Testis (tissue), 3 donors: ENCODE data around the gene FHOD1. TPM values are rescaled to one million over a fixed set of nuclear protein-coding genes. Genes with fewer than 3 reads are reported as not detected.

Experiments
- DNase-seq: peaks from one replicate; pipeline ENCODE4 v3.0.0-alpha.2; 2019
- H3K27ac ChIP-seq, 2 donors: fragments of 200-600 bp; sonication (generic); one replicate each; pipeline ENCODE4 v1.5.1; 2019
- H3K27me3 ChIP-seq: fragments of 200-600 bp; sonication (generic); one replicate; pipeline ENCODE4 v1.5.1; 2019
- H3K36me3 ChIP-seq: fragments of 200-600 bp; sonication (generic); one replicate; pipeline ENCODE4 v1.5.1; 2017; ENCODE audit warnings: low read depth; ENCODE audit errors: missing control alignments
- H3K4me1 ChIP-seq: fragments of 200-600 bp; sonication (generic); one replicate; pipeline ENCODE4 v1.5.1; 2019
- H3K4me3 ChIP-seq, 2 donors: fragments of 200-600 bp; sonication (generic); one replicate each; pipeline ENCODE4 v1.5.1; 2017 to 2019
- H3K9me3 ChIP-seq: fragments of 200-600 bp; sonication (generic); one replicate; pipeline ENCODE4 v1.5.1; 2017
- POLR2A ChIP-seq: fragments of 450-650 bp; IDR thresholded peaks from one replicate; pipeline ENCODE4 v1.6.1; 2017; ENCODE audit warnings: antibody characterized with exemption, mild to moderate bottlenecking, moderate library complexity
- WGBS, 2 donors: methylation state at CpG; one replicate each; pipeline ENCODE4 v1.1.5; 2018; 5-methylcytosine and 5-hydroxymethylcytosine counted together
- intact Hi-C: fragments of 100-400 bp; cut with DNase I; formaldehyde crosslinking; loops from one replicate; pipeline ENCODE4 v1.15.1; 2023; ENCODE audit warnings: low total_unique reads
- polyA plus RNA-seq: library from polyadenylated mRNA; stranded (reverse); fragments of 350-450 nt; fragmentation: Illumina TruSeq; extraction: RNeasy Lipid Tissue Mini Kit (QIAGEN cat#74804); gene quantifications from one replicate; pipeline ENCODE4 v1.2.3, GENCODE V29; 2014; ENCODE audit warnings: low read depth, low replicate concordance; ENCODE audit not compliant: insufficient read depth
- total RNA-seq, 2 donors: library from RNA; depleted of rRNA; stranded (reverse); fragments of >200 nt; gene quantifications; one replicate each; pipeline ENCODE4 v1.2.3, GENCODE V29; 2016
- TF ChIP-seq, protein P1 (sequence below), 3 experiments: fragments of 450-650 bp in 2 of 3; fragments of 200-600 bp in 1 of 3; sonication (generic) in 1 of 3; IDR thresholded peaks; one replicate each; pipeline ENCODE4 v1.5.1; 2016 to 2019; ENCODE audit warnings: antibody characterized with exemption in 3 of 3, mild to moderate bottlenecking in 2 of 3, moderate library complexity in 1 of 3

Gene FHOD1
- total and polyA plus RNA-seq, 3 donors from 2014 or later: 17.0 to 40.0 (median 28.8) TPM

DNA sequence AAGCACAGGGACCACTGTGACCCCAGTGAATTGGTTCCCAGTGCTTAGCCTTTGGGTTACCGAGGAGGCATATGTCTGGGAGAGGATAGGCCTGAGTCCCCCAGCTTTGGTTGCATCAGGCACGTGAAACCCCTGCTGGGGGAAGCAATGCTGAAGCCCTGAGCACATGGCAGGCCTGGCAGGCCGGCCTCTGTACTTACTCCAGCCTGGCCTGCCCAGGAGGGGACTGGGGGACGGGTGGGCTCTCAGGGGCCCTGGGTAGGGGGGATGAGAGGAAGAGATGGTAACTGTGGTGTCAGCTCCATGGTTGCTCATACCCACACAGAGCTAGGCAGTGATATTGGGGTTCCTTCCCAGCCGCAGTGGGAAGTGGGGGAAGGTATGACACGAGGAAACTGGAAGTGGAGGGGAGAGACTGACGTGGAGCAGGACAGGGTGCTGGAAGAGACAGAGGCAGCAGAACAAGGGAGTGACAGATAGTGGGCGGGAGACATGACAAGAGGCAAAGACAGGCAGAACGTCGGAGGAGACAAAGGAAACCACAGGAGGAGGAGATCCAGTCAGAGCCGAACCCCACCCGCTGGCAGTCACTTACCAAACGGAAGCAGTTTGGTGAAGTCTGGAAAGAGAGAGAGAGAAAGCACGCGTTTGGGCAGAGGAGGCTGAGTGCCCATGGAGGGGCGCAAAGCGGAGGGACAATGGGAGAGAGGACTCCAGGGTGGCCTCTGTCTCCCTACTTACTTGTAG lies 11.3 kb downstream of the FHOD1 start:
- Histone ChIP-seq H3K36me3 (no peaks in the 10 kb centered on the region), H3K27me3 (no peaks in the 10 kb centered on the region), H3K4me1 (peaks cover 4% of the 10 kb centered on the region), H3K4me3 (peak overlapping the region in 1 of 2 donors; percentile 20), H3K9me3 (no peaks in the 10 kb centered on the region), H3K27ac (no peak overlapping the region)
- no peak for TF ChIP-seq POLR2A
- TF ChIP-seq, protein P1, sequence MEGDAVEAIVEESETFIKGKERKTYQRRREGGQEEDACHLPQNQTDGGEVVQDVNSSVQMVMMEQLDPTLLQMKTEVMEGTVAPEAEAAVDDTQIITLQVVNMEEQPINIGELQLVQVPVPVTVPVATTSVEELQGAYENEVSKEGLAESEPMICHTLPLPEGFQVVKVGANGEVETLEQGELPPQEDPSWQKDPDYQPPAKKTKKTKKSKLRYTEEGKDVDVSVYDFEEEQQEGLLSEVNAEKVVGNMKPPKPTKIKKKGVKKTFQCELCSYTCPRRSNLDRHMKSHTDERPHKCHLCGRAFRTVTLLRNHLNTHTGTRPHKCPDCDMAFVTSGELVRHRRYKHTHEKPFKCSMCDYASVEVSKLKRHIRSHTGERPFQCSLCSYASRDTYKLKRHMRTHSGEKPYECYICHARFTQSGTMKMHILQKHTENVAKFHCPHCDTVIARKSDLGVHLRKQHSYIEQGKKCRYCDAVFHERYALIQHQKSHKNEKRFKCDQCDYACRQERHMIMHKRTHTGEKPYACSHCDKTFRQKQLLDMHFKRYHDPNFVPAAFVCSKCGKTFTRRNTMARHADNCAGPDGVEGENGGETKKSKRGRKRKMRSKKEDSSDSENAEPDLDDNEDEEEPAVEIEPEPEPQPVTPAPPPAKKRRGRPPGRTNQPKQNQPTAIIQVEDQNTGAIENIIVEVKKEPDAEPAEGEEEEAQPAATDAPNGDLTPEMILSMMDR (IDR thresholded peaks at IDR 0.05): no peak
- 66 to 81% methylated on average over 17 of the region's 17 CpGs for WGBS, 2 donors
- no peak for DNase-seq
- intact Hi-C loops: no loop called here

DNA sequence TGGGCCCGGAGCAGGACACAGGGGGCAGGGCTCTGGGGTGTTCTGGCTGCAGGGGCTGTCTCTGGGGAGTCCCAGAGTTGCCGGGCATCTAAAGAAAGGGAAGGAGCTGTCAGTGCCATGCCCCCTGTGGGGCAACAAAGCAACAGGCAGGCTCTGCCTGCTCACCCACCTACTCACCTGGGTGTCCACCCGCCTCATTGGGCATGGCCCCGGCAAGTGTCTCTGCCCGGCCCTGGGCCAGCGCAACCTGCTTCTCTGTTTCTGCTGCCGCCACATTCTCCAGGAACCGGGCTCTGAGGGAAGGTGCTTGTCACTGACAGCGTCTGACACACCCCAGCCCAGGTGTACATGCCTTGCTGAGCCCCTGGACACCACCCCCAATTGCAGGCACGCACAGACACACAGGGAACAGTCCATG lies 13.1 kb downstream of the FHOD1 start:
- TF ChIP-seq, protein P1 (IDR thresholded peaks at IDR 0.05): no peak
- TF ChIP-seq POLR2A: no peak
- Histone ChIP-seq H3K36me3 (no peaks in the 10 kb centered on the region), H3K27ac (no peak overlapping the region), H3K27me3 (no peaks in the 10 kb centered on the region), H3K9me3 (no peaks in the 10 kb centered on the region), H3K4me3 (no peak overlapping the region), H3K4me1 (no peaks in the 10 kb centered on the region)
- 93 to 94% methylated on average over 9 to 10 of the region's 10 CpGs for WGBS, 2 donors
- intact Hi-C loops: no loop called here
- no peak for DNase-seq

DNA sequence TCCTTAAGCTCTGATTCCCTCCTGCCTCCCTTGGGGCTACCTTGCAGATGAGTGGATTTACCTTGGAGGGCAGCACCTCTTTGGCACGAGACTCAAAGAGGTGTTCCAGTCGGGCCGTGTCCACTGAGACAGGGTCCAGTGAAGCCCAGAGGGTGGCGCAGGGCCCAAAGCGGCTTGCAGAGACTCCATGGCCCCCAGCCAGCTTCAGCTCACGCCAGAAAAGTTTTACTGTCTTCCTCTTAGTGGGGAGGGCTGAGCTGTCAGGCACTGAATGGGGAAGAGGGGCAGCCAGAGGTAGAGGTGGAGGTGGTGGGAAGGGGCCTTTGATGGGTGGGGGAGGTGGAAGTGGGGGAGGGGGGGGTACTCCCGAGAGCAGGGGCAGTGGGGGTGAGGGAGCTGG lies 13.7 kb downstream of the FHOD1 start:
- intact Hi-C loops: no loop called here
- Histone ChIP-seq H3K27me3 (no peaks in the 10 kb centered on the region), H3K27ac (no peak overlapping the region), H3K4me3 (no peak overlapping the region), H3K4me1 (no peaks in the 10 kb centered on the region), H3K9me3 (no peaks in the 10 kb centered on the region), H3K36me3 (no peaks in the 10 kb centered on the region)
- no peak for DNase-seq
- WGBS, 2 donors: 80 to 84% methylated on average over 5 to 7 of the region's 7 CpGs
- TF ChIP-seq, protein P1 (IDR thresholded peaks at IDR 0.05): no peak
- TF ChIP-seq POLR2A: no peak

DNA sequence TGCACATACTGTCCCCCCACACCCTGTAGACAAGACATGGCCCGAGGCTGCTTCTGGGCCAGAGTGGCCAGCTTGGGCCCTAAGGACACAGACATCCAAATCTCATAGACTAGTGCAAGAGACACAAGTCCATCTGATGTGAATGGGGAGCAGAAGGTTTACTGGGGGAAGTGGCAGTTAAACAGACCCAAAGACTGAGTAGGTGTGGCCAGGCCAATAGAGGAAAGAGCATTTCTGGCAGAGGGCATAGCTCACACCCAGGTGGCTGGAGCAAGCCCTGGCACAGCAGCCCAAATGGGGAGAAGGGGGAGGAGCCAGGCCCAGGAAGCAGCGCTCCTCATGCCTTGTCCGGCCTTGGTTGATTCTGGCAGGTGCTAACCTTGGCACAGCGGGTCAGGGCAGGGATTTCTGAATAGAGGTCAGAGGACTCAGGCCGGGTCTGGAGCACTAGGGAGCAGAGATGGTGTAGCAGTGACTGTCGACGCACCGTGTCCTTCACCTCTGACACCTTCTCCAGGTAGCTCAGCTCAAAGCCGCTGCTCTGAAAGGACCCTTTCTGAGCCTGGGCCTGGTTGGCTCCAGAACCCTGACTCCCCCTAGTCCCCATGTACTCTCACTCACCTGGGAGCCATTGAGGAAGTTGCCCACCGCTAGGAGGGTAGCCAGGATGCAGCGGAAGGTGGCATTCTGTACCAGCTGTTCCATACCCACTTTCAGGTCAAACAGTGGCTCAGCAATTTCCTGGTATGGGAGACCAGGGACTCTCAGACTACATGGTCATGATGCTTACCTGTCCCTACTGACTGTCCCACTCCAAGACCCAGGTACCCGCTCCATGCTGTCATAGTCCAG lies 16.2 kb downstream of the FHOD1 start:
- Histone ChIP-seq H3K36me3 (no peaks in the 10 kb centered on the region), H3K27me3 (no peaks in the 10 kb centered on the region), H3K4me1 (peaks cover 10% of the 10 kb centered on the region), H3K9me3 (no peaks in the 10 kb centered on the region), H3K4me3 (no peak overlapping the region), H3K27ac (no peak overlapping the region)
- intact Hi-C loops: no loop called here
- no peak for TF ChIP-seq POLR2A
- TF ChIP-seq, protein P1 (IDR thresholded peaks at IDR 0.05): no peak
- WGBS, 2 donors: 78 to 87% methylated on average over 10 to 12 of the region's 12 CpGs
- DNase-seq: no peak
